DND-41 (cell line): ENCODE results near the gene RASGRF1.

ENCODE experiments used
- ATAC-seq: fragments of 200-7000 bp; cut with Tn5 transposase; 3 replicates; pipeline ENCODE4 v1.9.1; 2021; ENCODE audit warnings: low read depth; ENCODE audit not compliant: insufficient read depth
- DNase-seq: peaks from one replicate; pipeline ENCODE4 v3.0.0-alpha.2; 2020
- H2AFZ ChIP-seq: 2 replicates; pipeline ENCODE4 v1.6.0; 2012; ENCODE audit warnings: low read depth, low read length
- H3K27ac ChIP-seq: 2 replicates; pipeline ENCODE4 v1.5.1; 2012; ENCODE audit warnings: low read length, inconsistent platforms
- H3K27me3 ChIP-seq: fragments of 200-600 bp; sonication (generic); 2 replicates; pipeline ENCODE4 v1.6.0; 2012; ENCODE audit warnings: low read length, mild to moderate bottlenecking, inconsistent platforms; ENCODE audit not compliant: insufficient read depth, poor library complexity
- H3K36me3 ChIP-seq: 2 replicates; pipeline ENCODE4 v1.5.1; 2012; ENCODE audit warnings: low read length, inconsistent platforms; ENCODE audit not compliant: insufficient read depth
- H3K4me1 ChIP-seq: 2 replicates; pipeline ENCODE4 v1.5.1; 2012; ENCODE audit warnings: mild to moderate bottlenecking, low read length; ENCODE audit not compliant: insufficient read depth
- H3K4me2 ChIP-seq: 2 replicates; pipeline ENCODE4 v1.6.0; 2012; ENCODE audit warnings: mild to moderate bottlenecking, moderate library complexity, low read length, inconsistent platforms; ENCODE audit not compliant: insufficient read depth
- H3K4me3 ChIP-seq, 2 experiments: fragments of 200-600 bp in 1 of 2; shearing (Covaris generic) in 1 of 2; 2 replicates each; pipeline ENCODE4 v1.5.1; 2012 to 2016; ENCODE audit warnings: inconsistent platforms in 2 of 2, low read length in 2 of 2, mild to moderate bottlenecking in 2 of 2, low read depth in 1 of 2, moderate library complexity in 1 of 2
- H3K79me2 ChIP-seq: 2 replicates; pipeline ENCODE4 v1.6.0; 2012; ENCODE audit warnings: low read length, inconsistent platforms; ENCODE audit not compliant: insufficient read depth
- H3K9ac ChIP-seq: 2 replicates; pipeline ENCODE4 v1.6.0; 2012; ENCODE audit warnings: low read depth, mild to moderate bottlenecking, inconsistent platforms, low read length, moderate library complexity
- H3K9me3 ChIP-seq: 2 replicates; pipeline ENCODE4 v1.5.1; 2012; ENCODE audit warnings: low read length, moderate library complexity, mild to moderate bottlenecking, inconsistent platforms; ENCODE audit not compliant: insufficient read depth, severe bottlenecking
- H4K20me1 ChIP-seq: 2 replicates; pipeline ENCODE4 v1.6.0; 2012; ENCODE audit warnings: low read length; ENCODE audit not compliant: insufficient read depth
- CTCF ChIP-seq: IDR thresholded peaks from 2 replicates; pipeline ENCODE4 v1.5.1; 2012; ENCODE audit warnings: borderline replicate concordance, low read length, moderate library complexity, mild to moderate bottlenecking; ENCODE audit not compliant: poor library complexity, severe bottlenecking; ENCODE audit errors: extremely low read depth
- EZH2 ChIP-seq: IDR thresholded peaks from 3 replicates; pipeline ENCODE4 v1.6.1; 2012; ENCODE audit warnings: borderline replicate concordance, low read depth, mild to moderate bottlenecking, moderate library complexity, low read length, inconsistent platforms; ENCODE audit not compliant: severe bottlenecking

Gene RASGRF1

GRCh38 chr15:79091204-79091867, 756 bp upstream of the RASGRF1 start:
- Histone ChIP-seq H4K20me1 (no peaks in the 10 kb centered on the region), H3K79me2 (no peaks in the 10 kb centered on the region), H3K4me1 (no peaks in the 10 kb centered on the region), H3K27ac (no peak overlapping the region), H3K4me3 (no peak overlapping the region), H3K36me3 (no peaks in the 10 kb centered on the region), H3K9me3 (no peaks in the 10 kb centered on the region), H3K4me2 (no peak overlapping the region), H3K9ac (no peak overlapping the region), H2AFZ (no peak overlapping the region), H3K27me3 (peaks cover 9% of the 10 kb centered on the region)
- no peak for TF ChIP-seq CTCF
- TF ChIP-seq EZH2 = no peak
- DNase-seq (no peak), ATAC-seq (no peak)

- Histone ChIP-seq H3K36me3 (no peaks in the 10 kb centered on the region), H4K20me1 (no peaks in the 10 kb centered on the region), H3K4me3 (no peak overlapping the region), H3K27me3 (peaks cover 15% of the 10 kb centered on the region), H3K4me2 (no peak overlapping the region), H3K27ac (no peak overlapping the region), H3K4me1 (no peaks in the 10 kb centered on the region), H3K9me3 (no peaks in the 10 kb centered on the region), H3K79me2 (no peaks in the 10 kb centered on the region), H3K9ac (no peak overlapping the region), H2AFZ (no peak overlapping the region)
- DNase-seq (no peak), ATAC-seq (no peak)
- TF ChIP-seq EZH2 (no peak), CTCF (no peak)
Observed at GRCh38 chr15:79089890-79090486, 592 bp downstream of the RASGRF1 start.

GRCh38 chr15:79089331-79089889, 1.2 kb downstream of the RASGRF1 start:
- ATAC-seq = no peak
- Histone ChIP-seq H4K20me1 (no peaks in the 10 kb centered on the region), H3K79me2 (no peaks in the 10 kb centered on the region), H3K4me1 (no peaks in the 10 kb centered on the region), H2AFZ (no peak overlapping the region), H3K4me2 (no peak overlapping the region), H3K36me3 (no peaks in the 10 kb centered on the region), H3K9ac (no peak overlapping the region), H3K27me3 (peaks cover 15% of the 10 kb centered on the region), H3K4me3 (no peak overlapping the region), H3K27ac (no peak overlapping the region), H3K9me3 (no peaks in the 10 kb centered on the region)
- TF ChIP-seq CTCF (no peak), EZH2 (no peak)
- no peak for DNase-seq
